ENCODE measurements around the gene ESYT1. TPM values are rescaled to one million over a fixed set of nuclear protein-coding genes. Genes with fewer than 3 reads are reported as not detected.

The ESYT1 gene
- total RNA-seq, 1 donor from 2014 or later, result 75.3 TPM

- peaks cover 82% of the 10 kb centered on the region for H3F3A ChIP-seq (ENCODE audit: low read depth)
- H3K79me2 ChIP-seq (ENCODE audit: low read depth), result peaks cover 30% of the 10 kb centered on the region
- peak overlapping the region; percentile 90 for H3K4me2 ChIP-seq
- H3K36me3 ChIP-seq, result no peaks in the 10 kb centered on the region
- H3K9me3 ChIP-seq (ENCODE audit: low read depth), result no peaks in the 10 kb centered on the region
- no peak for DNase-seq (ENCODE audit: low spot score)
- no peak overlapping the region for H3K9ac ChIP-seq
- H2AFZ ChIP-seq (replicated peaks), result no peak overlapping the region
- H3K4me3 Mint-ChIP-seq, result peak overlapping the region; percentile 99
- H3K9me3 Mint-ChIP-seq, result no peaks in the 10 kb centered on the region
- peak overlapping the region; percentile 100 for H3K27ac Mint-ChIP-seq
- H3K27me3 ChIP-seq, result no peaks in the 10 kb centered on the region
- peaks cover 33% of the 10 kb centered on the region for H3K27me3 Mint-ChIP-seq (ENCODE audit: insufficient read depth, low read depth)
- peaks cover 58% of the 10 kb centered on the region for H4K20me1 ChIP-seq (ENCODE audit: low read depth)
- peak overlapping the region; percentile 73 for H3K4me3 ChIP-seq
- H3K36me3 Mint-ChIP-seq, result peaks cover 57% of the 10 kb centered on the region
- H3K4me1 ChIP-seq, result peaks cover 49% of the 10 kb centered on the region
- H3K4me1 Mint-ChIP-seq, result peaks cover 64% of the 10 kb centered on the region
- no peak for TF ChIP-seq EZH2 (IDR thresholded peaks at IDR 0.05)
- no peak for TF ChIP-seq CTCF (IDR thresholded peaks at IDR 0.05)
- no peak for TF ChIP-seq EZH2phosphoT487 (IDR thresholded peaks at IDR 0.05)
- H3K27ac ChIP-seq, result peak overlapping the region; percentile 77
Measured at GRCh38 chr12:56160193-56160763, 32.2 kb downstream of the ESYT1 start.

- H3K9ac ChIP-seq, result no peak overlapping the region
- peaks cover 83% of the 10 kb centered on the region for H3F3A ChIP-seq (ENCODE audit: low read depth)
- peaks cover 49% of the 10 kb centered on the region for H3K4me1 ChIP-seq
- TF ChIP-seq EZH2phosphoT487 (IDR thresholded peaks at IDR 0.05), result no peak
- no peak for TF ChIP-seq EZH2 (IDR thresholded peaks at IDR 0.05)
- H4K20me1 ChIP-seq (ENCODE audit: low read depth), result peaks cover 63% of the 10 kb centered on the region
- Mint-ChIP-seq H3K9me3 (no peaks in the 10 kb centered on the region), H3K27ac (peak overlapping the region; percentile 87), H3K4me3 (peak overlapping the region; percentile 99), H3K27me3 (ENCODE audit: insufficient read depth, low read depth) (peaks cover 33% of the 10 kb centered on the region), H3K36me3 (peaks cover 56% of the 10 kb centered on the region), H3K4me1 (peaks cover 60% of the 10 kb centered on the region)
- H3K9me3 ChIP-seq (ENCODE audit: low read depth), result no peaks in the 10 kb centered on the region
- H3K36me3 ChIP-seq, result peaks cover under 1% of the 10 kb centered on the region
- H3K27me3 ChIP-seq, result no peaks in the 10 kb centered on the region
- H3K27ac ChIP-seq, result peak overlapping the region; percentile 77
- H2AFZ ChIP-seq (replicated peaks), result no peak overlapping the region
- H3K4me2 ChIP-seq, result peak overlapping the region; percentile 90
- peak; percentile 12 for DNase-seq (ENCODE audit: low spot score)
- H3K4me3 ChIP-seq, result peak overlapping the region; percentile 73
- peaks cover 30% of the 10 kb centered on the region for H3K79me2 ChIP-seq (ENCODE audit: low read depth)
Measured at GRCh38 chr12:56160894-56161689, 33.0 kb downstream of the ESYT1 start.

- no peaks in the 10 kb centered on the region for H3K27me3 ChIP-seq
- H3K27me3 Mint-ChIP-seq (ENCODE audit: insufficient read depth, low read depth), result peaks cover 30% of the 10 kb centered on the region
- no peak overlapping the region for H3K9ac ChIP-seq
- H3K36me3 ChIP-seq, result peaks cover 4% of the 10 kb centered on the region
- TF ChIP-seq EZH2 (IDR thresholded peaks at IDR 0.05) (no peak), CTCF (IDR thresholded peaks at IDR 0.05) (no peak), EZH2phosphoT487 (IDR thresholded peaks at IDR 0.05) (no peak)
- H3K4me2 ChIP-seq, result peak overlapping the region; percentile 90
- peaks cover 85% of the 10 kb centered on the region for H3F3A ChIP-seq (ENCODE audit: low read depth)
- peak overlapping the region; percentile 18 for H3K4me3 ChIP-seq
- peak overlapping the region; percentile 77 for H3K27ac ChIP-seq
- H3K36me3 Mint-ChIP-seq, result peaks cover 56% of the 10 kb centered on the region
- H3K9me3 ChIP-seq (ENCODE audit: low read depth), result no peaks in the 10 kb centered on the region
- H4K20me1 ChIP-seq (ENCODE audit: low read depth), result peaks cover 68% of the 10 kb centered on the region
- no peak overlapping the region for H2AFZ ChIP-seq (replicated peaks)
- H3K4me3 Mint-ChIP-seq, result peak overlapping the region; percentile 99
- H3K4me1 Mint-ChIP-seq, result peaks cover 60% of the 10 kb centered on the region
- peaks cover 49% of the 10 kb centered on the region for H3K4me1 ChIP-seq
- peaks cover 30% of the 10 kb centered on the region for H3K79me2 ChIP-seq (ENCODE audit: low read depth)
- peak; percentile 68 for DNase-seq (ENCODE audit: low spot score)
- H3K9me3 Mint-ChIP-seq, result no peaks in the 10 kb centered on the region
- peak overlapping the region; percentile 87 for H3K27ac Mint-ChIP-seq
Measured at GRCh38 chr12:56161690-56162351, 33.8 kb downstream of the ESYT1 start.

Measured in neural progenitor cell (in vitro differentiated cells).